HTERT RPE-1 (cell line): ENCODE results near the gene PRDM15.

ENCODE experiments used
- in situ Hi-C: fragments of 300-500 bp; cut with MboI; formaldehyde crosslinking; loops from 4 replicates; pipeline ENCODE4 v1.14.3; 2020; ENCODE audit warnings: low sequenced_read_pairs

PRDM15 gene

DNA sequence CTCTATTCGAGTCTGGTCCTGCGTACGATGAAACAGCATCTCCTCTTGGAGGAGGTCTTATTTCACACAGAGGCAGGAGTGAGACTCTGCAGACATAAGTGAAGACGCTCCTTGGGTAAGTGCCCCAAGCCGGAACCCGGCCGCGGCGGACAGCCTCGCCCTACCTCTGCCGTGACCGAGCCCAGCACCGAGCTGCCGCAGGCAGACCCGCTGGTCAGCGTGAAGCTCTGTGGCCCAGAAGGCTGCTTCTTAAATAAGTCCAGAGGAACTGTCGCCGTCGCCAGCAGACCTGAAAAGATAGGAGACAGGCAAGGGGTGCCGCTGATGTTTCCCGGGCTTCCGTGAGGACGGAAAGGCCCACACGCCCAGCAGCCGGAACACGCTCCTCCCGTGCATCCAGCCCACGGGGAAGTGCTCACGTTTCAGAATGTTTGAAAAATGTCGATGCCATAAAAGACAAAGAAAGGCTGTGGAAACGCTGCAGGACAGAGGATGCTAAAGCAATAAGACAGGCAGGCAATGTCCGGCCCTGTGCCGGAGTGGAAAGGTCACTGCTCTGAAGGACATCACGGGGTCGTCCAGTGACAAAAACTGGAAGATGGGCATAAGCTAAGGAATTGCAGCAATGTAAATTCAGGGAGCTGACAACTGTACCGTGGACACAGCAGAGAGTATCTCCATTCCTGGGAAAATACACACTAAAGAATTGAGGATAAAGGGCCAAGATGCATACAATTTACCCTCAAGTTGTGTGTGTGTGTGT lies 28.5 kb upstream of the PRDM15 start:
- in situ Hi-C loops: no loop called here

DNA sequence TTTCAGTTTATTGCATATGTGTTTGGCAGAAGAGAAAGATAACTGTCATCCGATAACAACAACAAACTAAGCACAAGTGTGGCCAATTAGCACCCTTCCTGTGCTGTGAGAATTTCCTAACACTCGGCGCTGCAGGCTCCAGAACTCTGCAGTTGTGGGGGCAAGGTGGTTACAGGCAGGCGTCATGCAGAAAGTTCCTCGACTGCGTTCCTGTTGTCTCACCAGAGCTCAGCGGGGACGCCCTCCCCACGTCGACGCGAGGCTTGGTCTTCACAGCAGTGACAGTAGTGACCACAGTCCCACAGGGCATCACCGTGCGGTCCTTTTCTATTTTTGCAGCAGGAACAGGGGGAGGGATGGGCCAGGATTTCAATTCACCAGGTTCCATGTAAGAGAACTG lies 27.6 kb upstream of the PRDM15 start:
- in situ Hi-C loops: no loop called here

DNA sequence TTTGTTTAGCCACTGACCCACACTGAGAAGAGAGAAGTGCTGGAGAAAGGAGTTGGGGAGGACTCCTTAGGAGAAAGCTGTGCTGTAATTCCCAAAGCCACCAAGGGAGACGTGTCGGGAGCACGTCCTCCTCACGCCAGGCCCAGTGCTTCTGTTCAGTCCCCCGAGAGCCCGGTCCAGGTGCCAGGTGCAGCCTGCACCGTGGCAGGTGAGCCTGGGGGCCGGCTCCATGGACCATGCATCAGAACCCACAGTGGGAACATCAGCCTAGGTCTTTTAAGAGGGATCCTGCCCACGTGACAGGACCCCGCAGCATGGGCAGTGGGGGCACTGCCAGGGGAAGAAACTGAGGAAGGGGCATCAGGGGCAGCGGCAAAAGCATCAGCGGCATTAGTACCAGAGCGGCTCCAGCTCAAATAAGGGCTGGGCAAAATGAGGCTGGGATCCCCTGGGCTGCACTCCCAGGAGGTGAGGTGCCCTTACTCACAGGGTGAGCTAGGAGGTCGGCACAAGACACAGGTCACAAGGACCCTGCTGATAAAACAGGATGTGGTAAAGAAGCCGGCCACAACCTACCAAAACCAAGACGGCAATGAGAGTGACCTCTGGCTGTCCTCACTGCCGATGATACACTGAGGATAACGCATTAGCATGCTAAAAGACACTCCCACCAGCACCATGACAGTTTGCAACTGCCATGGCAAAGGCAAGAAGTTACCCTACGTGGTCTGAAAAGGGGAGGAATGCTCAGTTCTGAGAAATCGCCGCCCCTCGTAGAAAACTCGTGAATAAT lies 24.6 kb upstream of the PRDM15 start:
- in situ Hi-C loops: no loop called here

DNA sequence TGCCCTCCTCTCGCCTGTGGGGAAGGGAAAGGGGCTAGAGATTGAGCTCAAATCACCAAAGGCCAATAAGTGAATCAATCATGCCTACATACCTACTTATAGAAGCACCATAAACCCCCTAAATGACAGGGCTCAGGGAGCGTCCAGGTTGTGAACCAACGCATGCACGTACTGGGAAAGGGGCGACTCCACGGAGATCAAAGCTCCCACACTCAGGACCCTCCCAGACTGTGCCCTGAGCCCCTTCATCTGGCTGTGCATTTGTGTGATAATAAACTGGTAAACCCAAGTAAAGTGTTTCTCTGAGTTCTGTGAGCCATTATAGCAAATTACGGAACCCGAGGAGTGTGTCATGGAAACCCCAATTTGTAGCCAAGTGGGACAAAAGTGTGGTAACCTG lies 23.8 kb upstream of the PRDM15 start:
- in situ Hi-C loops: no loop called here

DNA sequence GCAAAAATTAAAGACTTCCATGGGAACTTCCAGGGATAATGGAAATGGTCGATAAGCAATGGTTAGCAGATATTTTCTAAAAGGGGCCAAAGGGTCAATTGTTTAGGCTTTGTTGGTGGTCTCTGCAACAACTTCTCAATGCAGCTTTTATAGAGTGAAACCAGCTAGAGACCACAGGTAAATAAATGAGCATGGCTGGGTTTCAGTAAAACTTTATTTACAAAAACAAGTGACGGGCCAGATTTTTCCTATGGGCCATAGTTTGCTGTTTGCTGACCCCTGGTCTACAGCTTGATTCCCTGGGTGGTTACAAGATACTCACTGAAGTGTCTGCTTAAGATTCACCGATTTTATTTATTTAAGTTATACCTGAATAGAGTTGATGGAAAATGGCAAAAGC lies 22.6 kb upstream of the PRDM15 start:
- in situ Hi-C loops: no loop called here

DNA sequence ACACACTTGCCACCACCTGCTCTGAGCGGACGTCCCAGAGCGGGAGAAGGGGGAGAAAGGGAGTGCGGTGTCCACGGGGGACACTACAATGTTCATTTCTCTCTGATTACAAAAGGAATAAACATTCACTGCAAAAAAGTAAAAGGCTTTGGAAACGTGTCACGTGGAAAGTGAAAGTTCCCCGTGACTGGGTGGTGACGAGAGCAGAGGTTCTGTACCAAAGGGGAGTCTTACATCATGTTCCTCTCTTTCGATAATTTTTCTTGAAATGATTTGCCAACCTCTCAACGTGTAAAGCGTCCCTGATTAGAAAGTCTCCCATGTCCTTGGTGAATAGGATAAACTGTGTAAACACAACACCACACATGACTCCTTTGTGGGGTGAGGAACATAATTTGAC lies 22.0 kb upstream of the PRDM15 start:
- in situ Hi-C loops: no loop called here

DNA sequence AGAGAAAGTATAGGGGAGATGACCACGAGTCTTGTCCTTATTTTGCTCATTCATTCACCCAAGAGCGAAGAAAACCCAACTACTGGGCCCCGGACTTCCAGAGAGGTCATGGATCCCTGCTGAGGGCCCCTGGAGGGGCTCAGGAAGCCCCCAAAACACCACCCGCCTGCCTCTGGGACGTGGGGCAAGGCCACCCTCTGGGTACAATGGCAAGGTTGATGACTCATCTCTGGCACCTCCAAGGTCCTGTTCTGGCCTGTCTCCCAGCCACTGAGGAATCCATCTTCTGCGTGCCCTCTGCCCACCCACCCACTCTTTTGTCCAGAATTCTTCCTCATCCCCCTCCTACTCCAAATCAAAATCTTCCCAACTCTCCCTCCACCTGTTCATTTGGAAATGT lies 21.3 kb upstream of the PRDM15 start:
- in situ Hi-C loops: no loop called here

DNA sequence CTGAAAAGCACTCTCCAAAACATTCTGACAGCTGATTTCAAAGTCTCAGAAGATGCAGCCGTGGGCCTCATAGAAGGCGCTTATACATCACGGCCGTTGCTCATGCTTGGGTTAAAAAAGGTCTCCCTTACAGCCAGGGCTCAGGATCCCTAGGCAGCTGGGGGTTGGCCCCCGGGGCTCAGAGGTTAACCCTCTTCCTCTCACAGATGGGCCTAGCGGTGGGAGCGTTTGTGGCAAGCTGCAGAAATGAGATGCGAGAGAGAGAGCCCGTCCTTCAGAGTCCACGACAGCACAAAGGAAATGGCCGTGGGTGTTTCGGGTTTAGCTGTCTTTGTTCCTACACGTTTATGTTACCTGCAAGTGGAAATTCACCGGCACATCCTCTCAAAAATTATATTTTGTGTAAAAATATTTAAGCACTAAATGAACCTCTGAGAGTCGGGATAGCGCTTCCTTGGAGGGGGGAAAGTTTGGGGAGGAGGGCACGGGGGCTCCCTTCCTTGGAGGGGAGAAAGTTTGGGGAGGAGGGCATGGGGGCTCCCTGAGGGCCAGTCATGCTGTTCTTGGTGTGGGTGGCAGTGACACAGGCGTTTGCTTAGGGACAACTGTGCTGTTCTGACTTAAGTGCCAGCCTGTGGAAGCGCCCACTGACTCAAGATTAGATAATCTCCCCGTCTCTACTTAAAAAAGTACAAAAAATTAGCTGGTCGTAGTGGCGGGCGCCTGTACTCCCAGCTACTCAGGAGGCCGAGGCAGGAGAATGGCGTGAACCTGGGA lies 20.5 kb upstream of the PRDM15 start:
- in situ Hi-C loops: no loop called here

DNA sequence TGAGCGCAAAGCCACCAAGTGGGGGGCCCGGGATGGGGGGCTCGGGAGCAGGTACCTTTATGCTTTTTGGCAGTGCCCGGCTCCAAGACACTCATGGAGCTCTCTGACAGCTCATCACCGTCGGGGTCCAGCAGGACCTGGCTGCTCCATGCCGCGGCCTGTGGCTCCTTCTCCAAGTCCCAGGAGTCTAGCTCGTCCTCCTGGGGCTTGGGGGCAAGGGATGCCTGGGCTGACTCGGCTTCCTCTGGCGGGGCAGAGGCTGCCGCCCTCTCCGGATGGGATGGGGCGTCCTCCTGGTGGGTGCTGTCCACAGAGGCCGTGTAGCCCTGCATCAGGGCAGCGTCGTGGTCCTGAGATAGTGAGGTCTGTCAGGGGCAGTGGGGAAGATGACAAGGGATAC lies 19.9 kb upstream of the PRDM15 start:
- in situ Hi-C loops: no loop called here

DNA sequence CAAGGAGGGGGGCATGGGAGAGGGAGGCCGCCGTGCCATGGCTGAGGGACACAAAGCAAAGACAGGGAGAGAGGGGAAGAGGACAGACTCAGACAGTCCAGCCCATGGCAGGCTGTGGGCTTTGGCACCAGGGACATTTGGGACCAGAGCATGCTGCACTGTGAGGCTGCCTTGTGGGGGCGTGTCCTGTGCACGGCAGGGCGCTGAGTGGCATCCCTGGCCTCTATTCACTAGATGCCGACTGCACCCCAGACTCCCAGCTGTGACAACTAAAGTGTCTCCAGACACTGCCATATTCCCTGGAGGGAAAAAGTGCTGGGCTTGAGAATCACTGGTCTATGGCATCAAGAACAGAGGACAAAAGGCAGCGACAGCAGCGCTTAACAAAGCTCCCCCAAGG lies 18.6 kb upstream of the PRDM15 start:
- in situ Hi-C loops: no loop called here

DNA sequence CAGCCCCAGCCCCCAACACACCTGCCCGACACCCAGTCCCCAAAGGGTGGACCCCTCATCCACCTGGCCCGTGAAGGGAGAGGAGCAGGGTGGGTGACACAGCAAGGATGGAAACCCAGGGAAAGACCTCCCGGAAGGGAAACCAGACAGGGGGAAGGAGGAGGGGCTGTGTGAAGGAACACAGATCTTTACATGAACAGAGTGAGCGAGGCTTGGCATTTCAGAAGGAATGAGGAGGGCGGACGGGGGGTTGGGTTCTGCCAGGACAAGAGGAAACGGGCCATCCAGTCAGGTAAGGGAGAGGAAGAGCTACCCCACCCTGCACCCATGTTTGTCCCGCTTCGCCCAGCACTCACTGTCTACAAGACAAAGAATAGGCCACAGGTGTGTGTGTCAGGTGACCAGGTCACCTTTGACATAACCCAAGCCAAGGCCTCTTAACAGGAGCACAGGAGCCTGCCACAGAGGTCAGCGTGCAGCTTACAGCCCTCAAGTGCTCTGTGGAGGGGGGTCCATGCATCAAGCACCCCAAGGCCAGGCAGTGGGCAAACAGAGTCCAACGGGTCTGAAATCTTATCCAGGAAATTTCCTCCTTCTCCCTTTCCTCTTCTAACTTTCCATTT lies 18.0 kb upstream of the PRDM15 start:
- in situ Hi-C loops: no loop called here

DNA sequence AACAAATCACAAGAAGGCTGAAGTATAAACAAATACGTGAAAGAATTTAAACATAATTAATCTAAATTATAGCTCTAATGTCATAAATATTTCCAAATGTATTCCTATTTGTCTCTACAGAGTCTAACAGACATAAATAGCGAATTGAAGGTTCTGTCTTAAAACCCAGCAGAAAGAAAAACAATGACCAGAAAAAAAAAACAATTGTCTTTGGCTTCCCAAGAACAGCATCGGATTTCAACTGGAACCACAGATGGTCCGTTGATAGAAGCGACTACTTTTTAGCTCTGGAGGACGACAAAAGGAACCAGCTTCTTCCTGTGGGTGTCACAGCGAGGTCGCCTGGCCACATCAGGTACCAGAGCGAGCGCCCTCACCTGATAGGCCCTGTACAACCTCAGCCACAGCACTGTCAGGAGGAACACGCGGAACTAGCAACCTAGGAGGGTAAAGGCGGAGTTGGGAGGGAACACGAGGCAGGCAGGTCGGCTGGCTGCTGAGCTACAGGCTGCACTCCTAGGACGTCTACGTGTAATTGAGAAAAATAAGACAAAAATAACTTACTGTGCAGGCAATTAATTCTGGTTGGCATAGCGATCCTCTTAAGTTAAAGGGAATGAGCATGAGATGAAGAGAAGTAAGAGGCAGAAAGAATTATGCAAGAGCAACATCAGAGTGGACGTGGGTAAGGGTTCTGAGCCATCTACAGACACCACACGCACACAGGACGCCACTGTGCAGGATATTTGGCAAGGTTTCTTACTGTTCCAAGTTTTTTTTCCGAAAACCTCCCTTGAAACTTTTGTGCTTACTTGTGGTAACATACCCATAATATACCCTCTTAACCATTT lies 16.7 kb upstream of the PRDM15 start:
- in situ Hi-C loops: no loop called here

DNA sequence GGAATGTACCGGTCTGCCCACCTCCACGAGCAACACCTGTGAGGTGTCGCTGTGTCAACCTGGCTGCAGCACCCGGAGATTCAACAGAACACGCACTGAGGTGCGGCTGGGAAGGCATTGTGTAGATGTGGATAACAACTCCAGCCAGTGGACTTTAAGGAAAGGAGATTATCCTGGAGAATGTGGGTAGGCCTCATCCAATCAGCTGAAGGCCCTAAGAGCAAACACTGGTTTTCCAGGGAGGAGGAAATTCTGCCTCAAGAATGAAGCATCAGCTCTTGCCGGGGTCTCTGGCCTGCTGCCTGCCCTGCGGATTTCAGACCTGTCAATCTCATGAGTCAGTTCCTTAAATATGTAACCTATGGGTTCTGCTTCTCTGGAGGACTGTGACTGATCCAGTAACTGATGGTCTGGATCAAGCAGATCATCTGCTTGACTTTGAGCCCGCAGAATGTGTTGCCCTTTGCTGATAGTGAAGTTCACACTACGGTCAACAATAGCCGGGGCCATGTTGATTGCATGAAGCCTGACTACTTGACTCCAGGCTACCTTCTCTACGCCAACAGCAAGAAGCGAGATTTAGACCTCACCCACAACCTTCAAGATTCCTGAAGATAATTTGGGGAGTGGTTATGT lies 15.9 kb upstream of the PRDM15 start:
- in situ Hi-C loops: no loop called here

DNA sequence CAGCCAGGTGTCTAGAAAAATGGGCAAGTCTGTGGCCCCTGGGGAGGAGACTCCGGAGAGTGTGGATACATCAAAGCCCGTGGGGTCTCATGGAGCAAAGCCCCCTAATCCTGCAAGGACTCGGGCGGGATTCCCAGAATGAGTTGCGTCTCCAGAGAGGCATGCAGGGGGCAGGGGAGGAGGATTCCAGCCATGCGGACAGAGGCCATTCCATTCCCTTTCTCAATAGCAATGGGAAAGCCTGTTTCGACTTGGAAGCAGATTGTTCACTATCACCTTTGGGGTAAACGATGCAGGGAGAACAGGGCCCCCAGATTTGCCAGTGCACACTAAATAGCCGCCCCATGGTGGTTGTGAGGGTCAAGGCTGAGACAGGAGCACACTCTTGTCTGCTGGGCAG lies 15.4 kb upstream of the PRDM15 start:
- in situ Hi-C loops: no loop called here

DNA sequence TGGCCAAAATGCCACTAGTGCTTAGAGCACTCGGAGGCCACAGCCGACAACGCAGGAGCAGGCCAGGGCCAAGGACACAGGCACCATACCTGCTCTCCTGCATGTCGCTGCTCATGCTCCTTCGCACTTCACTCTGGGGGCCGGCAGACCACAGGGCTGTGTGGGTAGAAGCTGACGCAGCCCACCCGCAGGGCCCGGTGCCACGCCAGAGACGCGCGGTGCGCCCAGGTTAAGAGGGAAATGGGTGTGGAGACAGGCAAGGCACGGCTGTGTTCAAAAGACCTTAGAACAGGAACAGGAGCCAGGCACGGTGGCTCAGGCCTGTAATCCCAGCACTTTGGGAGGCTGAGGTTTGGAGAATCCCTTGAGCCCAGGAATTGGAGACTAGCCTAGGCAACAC lies 13.6 kb upstream of the PRDM15 start:
- in situ Hi-C loops: no loop called here

DNA sequence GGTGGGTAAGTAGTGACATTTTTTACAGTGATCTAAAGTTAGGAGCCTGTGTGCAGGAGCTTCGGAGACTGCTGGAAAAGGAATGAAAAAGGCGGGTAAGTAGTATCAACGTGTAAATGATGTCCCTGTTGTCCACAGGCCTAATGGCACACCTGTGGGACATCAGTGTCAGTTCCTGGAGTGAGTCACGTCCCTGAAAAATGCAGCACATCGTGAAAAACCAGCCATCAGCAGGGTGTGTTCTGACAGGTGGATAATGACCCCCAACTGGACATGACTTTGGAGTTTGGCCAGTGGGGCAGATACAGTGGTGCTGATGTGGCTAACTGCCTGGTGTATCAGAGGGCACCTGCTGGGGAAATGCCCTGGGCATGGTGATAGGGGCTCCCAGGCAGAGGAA lies 12.0 kb upstream of the PRDM15 start:
- in situ Hi-C loops: no loop called here

DNA sequence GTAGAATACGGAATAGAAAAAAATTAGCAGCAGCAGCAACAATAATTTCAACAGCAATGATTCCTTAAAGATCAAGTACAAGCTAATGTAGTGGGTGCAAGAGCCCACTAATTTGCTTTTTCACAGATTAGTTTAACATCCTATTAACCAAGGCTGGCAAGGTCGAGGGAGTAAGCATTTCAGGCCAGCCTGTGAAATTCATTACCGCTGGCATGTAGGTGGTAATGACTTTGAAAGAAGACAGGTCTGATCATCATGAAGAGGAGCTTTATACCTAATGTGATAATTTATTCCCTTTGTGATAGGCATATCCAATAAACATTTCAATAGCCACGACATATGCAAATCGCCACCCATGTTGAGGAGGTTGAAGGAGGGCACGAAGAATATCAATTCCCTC lies 11.2 kb upstream of the PRDM15 start:
- in situ Hi-C loops: no loop called here

DNA sequence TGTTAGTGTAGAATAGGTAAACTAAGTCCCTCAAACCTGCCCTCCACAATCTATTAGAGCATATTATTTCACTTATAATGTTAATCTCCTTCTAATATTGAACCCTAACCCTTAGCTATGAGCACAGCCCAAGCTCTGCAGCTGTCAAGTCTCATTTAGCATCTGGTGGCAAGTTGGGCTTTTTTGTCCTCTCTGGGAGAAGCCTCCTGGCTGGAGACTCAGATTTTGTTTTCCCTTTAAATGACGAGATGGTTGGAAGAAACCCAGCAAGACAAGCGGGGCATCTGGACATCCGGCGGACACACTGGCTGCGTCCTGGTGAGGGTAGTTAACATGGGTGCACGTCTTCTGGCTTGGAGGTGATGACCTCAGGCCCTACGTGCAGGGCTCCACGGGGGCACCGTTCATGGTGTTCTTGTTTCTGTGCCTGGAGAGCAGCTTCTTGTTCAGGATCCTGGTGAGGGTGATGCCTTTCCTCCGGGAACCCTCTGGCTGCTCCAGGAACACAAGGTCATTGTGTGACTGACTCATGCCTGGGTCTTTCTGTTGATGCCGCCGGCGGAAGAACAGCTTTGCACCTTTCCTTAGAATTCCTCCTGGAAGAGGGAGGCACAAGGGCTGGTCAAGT lies 9.7 kb upstream of the PRDM15 start:
- in situ Hi-C loops: no loop called here

DNA sequence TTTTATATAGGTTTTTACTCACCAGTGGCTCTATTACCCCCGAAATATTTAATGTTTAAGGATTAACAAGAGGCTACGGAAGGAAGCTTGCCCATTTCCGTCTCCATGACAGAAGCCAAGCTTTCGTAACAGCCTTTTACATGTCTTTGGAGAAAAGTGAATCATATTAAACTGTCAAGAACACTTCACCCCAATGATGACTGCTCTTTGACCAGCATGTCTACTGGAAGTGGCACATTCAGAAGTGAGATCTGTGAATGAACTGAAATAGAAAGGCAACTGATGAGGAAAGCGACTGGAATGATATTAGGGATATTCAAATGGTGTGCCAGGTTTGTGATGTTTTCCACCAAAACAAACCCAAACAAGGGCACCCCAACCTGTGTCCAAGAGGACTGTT lies 8.5 kb upstream of the PRDM15 start:
- in situ Hi-C loops: no loop called here

DNA sequence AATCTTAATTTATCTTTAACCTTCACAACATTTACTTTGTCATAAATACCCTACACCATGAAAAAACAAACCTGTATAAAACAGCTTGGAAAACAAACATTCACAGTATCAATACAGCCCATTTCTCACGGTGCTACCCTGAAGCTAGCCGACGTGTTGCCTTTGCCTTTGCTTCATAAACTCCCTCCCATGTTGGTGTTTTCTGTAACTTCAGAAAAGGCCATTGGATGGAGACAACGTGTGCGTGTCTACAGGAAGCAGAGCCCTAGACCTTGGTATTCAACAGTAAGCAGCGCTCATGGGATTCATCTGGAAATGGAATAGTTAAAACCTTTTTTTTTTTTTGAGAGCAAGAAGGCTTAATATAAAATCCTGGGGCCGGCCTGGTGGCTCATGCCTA lies 7.2 kb upstream of the PRDM15 start:
- in situ Hi-C loops: no loop called here
